HEK293 (cell line): ENCODE results near the gene DCAF15.

ENCODE experiments used
- CTCF ChIP-seq: fragments of 450-650 bp; formaldehyde crosslinking; IDR thresholded peaks from 2 replicates; pipeline ENCODE4 v1.5.1; 2016; ENCODE audit warnings: missing biosample characterization, missing genetic modification characterization
- ELK4 ChIP-seq: IDR thresholded peaks from 2 replicates; pipeline ENCODE4 v1.6.1; 2011; ENCODE audit warnings: mild to moderate bottlenecking, low read depth, low read length, borderline replicate concordance
- MEIS1 ChIP-seq: sonication (generic); formaldehyde crosslinking; IDR thresholded peaks from 2 replicates; pipeline ENCODE4 v1.8.1; 2022; ENCODE audit warnings: missing genetic modification reagents, mild to moderate bottlenecking, borderline replicate concordance
- SALL2 ChIP-seq: fragments of 450-650 bp; formaldehyde crosslinking; IDR thresholded peaks from 2 replicates; pipeline ENCODE4 v1.5.0; 2017; ENCODE audit warnings: missing biosample characterization, mild to moderate bottlenecking, missing genetic modification characterization, borderline replicate concordance
- SCRT2 ChIP-seq: fragments of 450-650 bp; formaldehyde crosslinking; IDR thresholded peaks from 2 replicates; pipeline ENCODE4 v1.5.1; 2016; ENCODE audit warnings: missing biosample characterization, missing genetic modification characterization
- ZNF175 ChIP-seq: fragments of 450-650 bp; formaldehyde crosslinking; IDR thresholded peaks from 2 replicates; pipeline ENCODE4 v1.5.1; 2016; ENCODE audit warnings: missing biosample characterization, missing genetic modification characterization
- ZNF184 ChIP-seq: fragments of 450-650 bp; IDR thresholded peaks from 2 replicates; pipeline ENCODE4 v1.5.1; 2018; ENCODE audit warnings: missing biosample characterization, mild to moderate bottlenecking, missing genetic modification characterization
- ZNF391 ChIP-seq: fragments of 450-650 bp; formaldehyde crosslinking; IDR thresholded peaks from 2 replicates; pipeline ENCODE4 v1.5.1; 2016; ENCODE audit warnings: low read depth, missing biosample characterization, missing genetic modification characterization, borderline replicate concordance

GRCh38 chr19:14002571-14003250 lies 50.4 kb downstream of the DCAF15 start:
- TF ChIP-seq MEIS1 (CRISPR knock-in tag): no peak
- TF ChIP-seq ZNF184: no peak
- TF ChIP-seq ZNF175 (tag by site-specific recombination): no peak
- TF ChIP-seq CTCF (tag by site-specific recombination): no peak
- no peak for TF ChIP-seq ZNF391 (tag by site-specific recombination)
- TF ChIP-seq SCRT2 (tag by site-specific recombination): no peak
- TF ChIP-seq ELK4: no peak
- TF ChIP-seq SALL2 (tag by site-specific recombination): no peak
